ENCODE results near the gene NOVA2.

NOVA2 gene

DNA sequence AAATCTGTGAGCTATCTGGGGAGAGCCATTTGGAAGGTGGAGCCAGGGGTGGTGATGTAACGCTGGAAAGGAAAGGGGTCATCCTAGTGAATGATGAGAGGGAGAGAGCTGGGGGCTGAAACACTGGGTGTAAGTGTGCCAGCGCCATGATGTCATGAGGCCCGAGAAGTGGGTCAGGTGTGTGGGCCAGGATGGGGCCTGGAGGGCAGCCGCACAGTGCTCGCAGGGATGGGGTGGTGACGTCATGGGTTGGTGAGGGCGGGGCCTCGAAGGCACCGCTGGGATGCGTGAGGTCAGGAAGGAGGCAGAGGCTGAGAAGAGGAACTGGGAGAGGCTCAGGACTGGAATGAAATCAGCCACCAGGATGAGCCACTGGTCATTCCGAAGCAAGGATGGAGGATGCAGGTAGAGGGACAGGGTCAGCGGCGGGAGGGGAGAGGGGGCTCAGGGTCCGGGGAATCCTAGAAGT, 26.0 kb upstream of the NOVA2 start:
- DNase-seq (ENCODE audit: low read depth): no peak

DNA sequence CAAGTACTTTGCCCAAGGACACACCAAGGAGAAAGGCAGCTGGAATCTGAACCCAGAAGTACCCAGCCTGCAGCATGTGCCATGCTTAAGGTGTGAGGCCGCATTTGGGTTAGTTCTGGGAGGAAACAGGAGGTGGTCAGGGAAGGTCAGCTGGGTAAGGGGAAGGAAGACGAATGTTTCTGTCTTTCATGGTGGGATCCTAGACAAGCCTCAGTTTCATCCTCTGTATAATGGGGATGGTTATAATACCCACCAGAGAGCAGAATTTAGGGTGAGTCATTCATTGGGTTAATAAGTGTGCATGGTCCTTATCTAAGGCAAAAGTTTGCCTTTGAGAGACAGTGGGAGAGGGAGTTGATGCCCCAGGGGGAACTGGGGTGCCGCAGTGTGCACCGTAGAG, 25.2 kb upstream of the NOVA2 start:
- no peak for DNase-seq (ENCODE audit: low read depth)

DNA sequence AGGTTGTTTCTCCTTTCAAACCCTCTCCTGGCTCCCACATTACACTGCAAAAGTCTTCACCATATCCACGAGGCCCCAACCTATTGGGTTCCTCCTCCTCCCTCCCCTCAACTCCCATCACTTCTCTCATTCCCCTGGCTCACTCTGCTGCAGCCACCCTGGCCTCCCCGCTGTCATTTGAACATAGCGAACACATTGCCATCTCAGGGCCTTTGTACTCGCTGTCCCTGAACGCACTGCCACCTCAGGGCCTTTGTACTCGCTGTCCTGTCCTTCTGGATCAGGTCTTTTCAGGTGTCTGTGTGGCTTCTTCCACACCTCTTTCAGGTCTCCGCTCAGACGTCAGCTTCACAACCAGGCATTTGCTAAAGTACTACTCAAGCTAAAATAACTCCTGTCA, 23.3 kb upstream of the NOVA2 start:
- DNase-seq (ENCODE audit: low read depth): no peak

DNA sequence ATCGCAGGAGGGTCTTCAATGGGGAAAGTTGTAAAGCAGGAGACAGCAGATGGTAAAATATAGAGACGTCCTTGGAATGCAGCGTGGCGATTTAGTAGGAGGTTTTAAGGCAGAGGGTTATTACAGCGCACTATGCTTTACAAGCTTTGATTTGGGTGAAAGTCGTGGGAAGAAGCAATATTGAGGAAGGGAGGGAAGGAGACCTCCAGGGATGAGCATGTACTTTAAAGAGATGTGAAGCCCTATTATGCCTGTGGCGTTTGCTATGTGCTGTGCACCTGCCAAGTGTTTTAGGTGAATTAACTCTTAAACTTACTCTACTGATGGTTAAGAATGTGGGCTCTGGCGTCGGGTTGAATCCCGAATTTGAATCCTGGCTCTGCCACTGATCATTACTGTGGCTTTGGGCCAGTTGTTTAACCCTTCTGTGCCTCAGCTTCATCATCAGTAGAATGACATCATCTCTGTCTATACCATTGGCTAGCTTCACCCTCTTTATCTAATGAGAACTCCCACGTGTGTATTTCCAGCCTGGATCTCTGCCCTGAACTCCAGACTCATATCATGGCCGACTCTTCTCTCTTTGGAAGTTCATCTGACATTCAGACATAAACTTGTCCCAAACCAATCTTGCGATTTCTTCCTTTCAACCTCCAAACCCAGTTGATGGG, 22.2 kb upstream of the NOVA2 start:
- DNase-seq (ENCODE audit: low read depth): no peak

DNA sequence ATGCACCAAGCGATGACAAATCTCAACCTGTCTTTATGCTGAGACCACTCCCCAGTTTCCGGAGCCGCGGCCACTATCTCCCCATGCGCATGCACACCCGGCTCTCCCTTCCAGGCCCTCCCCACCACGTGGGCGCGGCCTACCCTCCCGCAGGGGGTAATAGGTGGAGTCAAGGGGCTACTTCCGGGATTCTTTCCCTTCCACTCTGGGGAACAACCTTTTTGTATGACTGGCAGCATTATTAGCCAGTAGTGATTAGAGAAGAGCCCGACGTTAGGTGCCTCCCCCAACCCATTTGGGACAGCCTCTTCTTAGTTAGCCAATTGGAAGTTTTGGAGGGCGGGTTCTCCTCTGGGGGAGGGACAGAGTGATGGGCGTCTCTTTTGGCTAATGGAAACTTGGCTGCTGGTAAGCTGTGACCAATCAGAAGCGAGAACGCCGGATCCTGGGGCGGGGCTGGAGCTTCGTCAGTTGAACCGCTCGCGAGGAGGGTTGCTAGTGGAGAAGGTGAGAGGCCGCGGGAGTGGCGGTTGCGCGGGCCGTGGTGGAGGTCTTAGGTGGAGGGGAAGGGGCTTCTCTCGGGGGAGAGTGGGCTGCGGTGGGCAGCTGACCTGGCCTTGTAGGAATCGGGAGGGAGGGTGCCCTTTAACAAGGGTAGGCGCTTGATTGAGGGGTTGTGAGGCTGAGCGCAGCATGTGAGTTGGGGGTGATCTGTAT, 21.5 kb upstream of the NOVA2 start, which contains the start of gene CCDC61:
Gene CCDC61, plus strand, starts transcription at position 470 of the 717 bp plus-strand sequence. CDS start 7,552 bp downstream, outside the sequence.
- DNase-seq (ENCODE audit: low read depth): peak; percentile 85

- no peak for DNase-seq (ENCODE audit: low read depth)
These were observed 20.9 kb upstream of the NOVA2 start for GRCh38 chr19:45994456-45994997.

DNA sequence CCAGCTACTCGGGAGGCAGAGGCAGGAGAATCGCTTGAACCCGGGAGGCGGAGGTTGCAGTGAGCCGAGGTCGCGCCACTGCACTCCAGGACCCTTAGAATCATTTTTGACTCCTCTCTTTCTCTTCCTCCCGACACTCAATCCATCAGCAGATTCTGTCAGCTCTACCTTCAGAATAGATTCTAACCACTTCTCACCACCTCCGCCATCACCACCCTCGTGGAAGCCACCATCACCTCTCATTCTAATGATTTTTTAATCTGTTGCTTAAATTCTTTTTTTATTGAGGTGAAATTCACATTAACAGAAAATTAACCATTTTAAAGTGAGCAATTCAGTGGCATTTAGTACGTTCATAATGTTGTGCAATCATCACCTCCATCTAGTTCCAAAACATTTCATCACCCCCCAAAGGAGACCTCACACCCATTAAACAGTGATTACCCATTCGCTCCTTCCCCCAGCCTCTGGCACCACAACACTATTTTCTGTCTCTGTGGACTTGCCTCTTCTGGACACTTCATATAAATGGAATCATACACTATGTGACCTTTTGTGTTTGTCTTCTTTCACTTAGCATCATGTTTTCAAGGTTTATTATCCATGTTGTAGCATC, 16.6 kb upstream of the NOVA2 start:
- no peak for DNase-seq (ENCODE audit: low read depth)

- DNase-seq (ENCODE audit: low read depth): no peak
These were observed 11.7 kb upstream of the NOVA2 start for GRCh38 chr19:45985321-45985720.

GRCh38 chr19:45981350-45981749, 7.7 kb upstream of the NOVA2 start:
- no peak for DNase-seq (ENCODE audit: low read depth)

DNA sequence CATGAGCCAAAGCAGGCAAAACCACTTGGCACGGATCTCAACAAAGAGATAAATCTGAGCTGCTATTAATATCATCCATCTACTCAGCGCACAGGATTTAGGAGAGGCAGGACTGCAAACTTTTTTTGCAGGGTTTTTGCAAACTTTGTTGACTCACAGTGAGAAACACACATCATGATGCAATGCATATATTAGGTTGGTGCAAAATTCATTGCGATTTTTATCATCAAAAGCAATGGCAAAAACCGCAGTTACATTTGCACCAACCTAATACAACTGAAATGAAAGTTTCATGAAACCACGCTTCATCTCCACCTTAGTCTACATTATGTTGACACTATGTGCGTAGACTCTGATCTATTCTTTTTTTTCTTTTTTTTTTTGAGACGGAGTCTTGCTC, 4.5 kb upstream of the NOVA2 start:
- DNase-seq (ENCODE audit: low read depth): no peak

DNA sequence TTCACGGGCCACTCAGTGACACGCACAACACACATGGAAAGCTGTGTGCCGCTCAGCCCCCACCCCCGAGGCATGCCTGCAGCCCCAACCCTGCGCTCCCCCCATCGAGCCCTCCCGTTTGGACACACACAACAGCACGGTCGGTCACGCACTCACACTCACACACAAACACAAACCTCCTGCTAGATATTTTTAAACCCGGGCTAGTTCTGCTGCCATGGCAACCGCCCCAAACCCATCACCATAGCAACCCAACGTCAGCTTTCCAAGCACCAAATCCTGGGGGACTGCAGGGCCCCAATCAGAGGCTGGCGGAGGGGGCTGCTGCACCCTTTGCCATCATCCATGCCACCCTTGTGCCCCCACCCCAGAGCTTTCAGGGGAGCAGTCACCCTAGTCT, 2.5 kb upstream of the NOVA2 start:
- DNase-seq (ENCODE audit: low read depth): no peak

- DNase-seq (ENCODE audit: low read depth): no peak
These were observed 1.8 kb upstream of the NOVA2 start for GRCh38 chr19:45975306-45976070.

DNA sequence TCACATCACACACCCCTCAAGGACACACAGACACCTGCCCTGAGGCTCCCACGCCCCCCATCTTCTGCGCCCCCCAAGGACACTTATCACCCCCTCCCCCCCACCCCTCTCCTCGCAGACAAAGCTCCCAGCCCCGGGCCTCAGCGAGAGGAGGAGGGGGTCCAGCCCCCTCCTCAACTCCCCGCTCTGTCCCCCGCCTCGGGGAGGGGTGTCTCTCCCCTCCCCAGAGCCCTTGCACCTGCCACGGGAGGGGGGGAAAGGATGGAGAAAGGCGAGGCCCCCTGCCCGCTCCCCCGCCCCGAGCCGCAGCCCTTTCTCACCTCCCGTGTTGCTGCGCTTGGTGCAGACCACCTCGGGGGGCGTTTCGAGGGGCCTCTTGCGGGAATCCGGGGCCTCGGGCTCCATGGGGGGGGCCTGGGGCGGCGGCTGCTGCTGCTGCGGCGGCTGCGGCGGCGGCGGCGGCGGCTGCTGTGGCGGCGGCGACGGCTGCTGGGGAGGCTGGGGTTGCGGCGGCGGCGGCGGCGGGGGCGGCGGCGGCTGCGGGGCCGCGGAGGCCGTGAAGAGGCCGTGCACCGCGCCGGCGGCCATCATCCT, 621 bp downstream of the NOVA2 start:
- no peak for DNase-seq (ENCODE audit: low read depth)

DNA sequence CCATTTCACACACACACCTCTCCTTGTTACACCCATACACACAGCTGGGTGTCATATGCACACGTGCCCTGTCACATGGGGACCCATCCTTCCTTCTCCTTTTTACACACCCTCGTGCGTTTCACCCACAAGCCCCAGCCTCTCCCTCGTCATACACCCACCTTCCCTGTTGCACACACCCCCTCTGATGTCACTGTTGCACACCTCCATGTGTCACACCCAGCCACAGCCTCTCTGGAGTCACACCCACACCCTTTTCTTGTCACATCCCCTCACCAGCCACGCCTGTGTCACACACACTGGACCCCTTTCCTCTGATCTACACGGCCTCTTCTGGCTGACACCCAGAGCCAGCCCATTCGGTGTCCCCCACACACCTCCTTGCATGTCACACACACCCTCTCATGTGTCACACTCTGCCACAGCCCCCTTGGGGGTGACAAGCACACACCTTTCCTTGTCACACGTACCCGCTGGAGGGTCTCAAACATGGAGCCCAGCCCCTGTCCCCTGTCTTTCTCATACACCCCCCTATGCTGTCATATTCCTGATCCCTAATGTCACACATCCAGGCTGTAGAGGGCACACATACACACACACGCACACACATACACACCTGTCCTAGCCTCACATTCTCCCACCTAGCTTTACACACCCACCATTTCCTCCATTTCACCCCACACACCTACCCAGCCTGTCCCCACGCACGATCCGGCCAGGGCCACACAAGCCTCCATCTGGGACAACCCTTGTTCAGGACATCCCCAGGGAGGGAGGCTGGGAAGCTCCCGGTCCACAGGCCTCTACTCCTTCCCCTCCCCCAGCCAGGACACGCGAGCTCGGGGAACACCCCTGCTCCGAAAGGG, 1.4 kb downstream of the NOVA2 start:
- no peak for DNase-seq (ENCODE audit: low read depth)

GRCh38 chr19:45971260-45971902, 2.3 kb downstream of the NOVA2 start:
- DNase-seq (ENCODE audit: low read depth): no peak

DNA sequence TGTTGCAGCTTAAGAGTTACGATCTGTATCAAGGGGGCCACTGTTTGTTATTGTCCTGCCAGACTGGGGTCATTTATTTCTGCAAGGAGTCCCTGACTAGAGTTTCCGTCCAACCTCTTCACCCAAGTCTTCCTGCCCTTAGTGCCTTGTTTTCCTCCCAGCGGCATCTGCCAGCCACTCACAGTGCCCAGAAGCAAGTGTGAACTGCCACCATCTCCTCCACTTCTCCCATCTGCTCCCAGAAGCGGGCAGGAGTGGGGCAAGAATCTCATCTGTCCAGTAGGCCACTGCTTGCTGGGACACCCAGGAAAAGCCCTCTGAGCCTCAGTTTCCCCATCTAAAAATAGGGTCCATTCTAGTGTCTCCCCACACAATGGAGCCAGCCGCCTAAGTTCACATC, 4.0 kb downstream of the NOVA2 start:
- no peak for DNase-seq (ENCODE audit: low read depth)

DNA sequence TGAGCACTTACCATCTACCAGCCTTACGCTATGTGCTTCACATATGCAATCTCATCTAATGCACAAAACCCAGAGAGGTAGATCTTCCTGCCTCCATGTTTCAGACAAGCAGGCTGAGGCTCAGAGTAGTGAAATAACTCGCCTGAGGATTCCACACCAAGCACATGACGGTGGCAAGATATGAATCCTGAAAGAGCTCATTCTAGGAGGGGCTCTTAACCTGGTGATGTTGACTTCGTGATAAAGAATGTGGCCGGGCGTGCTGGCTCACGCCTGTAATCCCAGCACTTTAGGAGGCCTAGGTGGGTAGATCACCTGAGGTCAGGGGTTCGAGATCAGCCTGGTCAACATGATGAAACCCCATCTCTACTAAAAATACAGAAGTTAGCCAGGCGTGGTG, 5.0 kb downstream of the NOVA2 start:
- no peak for DNase-seq (ENCODE audit: low read depth)

- no peak for DNase-seq (ENCODE audit: low read depth)
These were observed 6.4 kb downstream of the NOVA2 start for GRCh38 chr19:45967246-45967645.

DNA sequence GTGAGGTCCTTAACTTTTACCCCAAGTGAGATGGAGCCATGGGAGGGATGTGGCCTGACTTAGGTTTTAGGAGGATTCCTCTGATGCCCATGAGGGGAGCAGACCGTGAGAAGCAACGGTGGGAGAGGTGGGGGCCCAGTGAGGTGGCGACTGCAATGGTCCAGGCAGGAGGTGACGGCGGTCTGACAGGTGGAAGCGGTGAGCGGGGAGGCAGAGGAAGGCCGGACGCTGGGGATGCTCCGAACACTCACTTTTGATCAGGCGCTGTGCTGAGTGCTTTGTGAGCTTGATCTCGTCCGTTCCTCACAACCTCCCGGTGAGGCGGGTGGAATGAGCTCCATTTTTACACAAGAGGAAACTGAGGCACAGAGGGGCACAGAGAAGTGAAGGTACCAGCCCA, 11.6 kb downstream of the NOVA2 start:
- DNase-seq (ENCODE audit: low read depth): no peak

GRCh38 chr19:45960595-45961235, 12.9 kb downstream of the NOVA2 start:
- DNase-seq (ENCODE audit: low read depth): no peak
